ENCODE measurements around the gene TMPRSS4. TPM values are rescaled to one million over a fixed set of nuclear protein-coding genes. Genes with fewer than 3 reads are reported as not detected.

TMPRSS4 gene
- total RNA-seq, 1 donor from 2014 or later = not detected

- Mint-ChIP-seq H3K27ac (no peak overlapping the region), H3K9me3 (no peaks in the 10 kb centered on the region), H3K4me3 (no peak overlapping the region), H3K4me1 (peaks cover 10% of the 10 kb centered on the region), H3K36me3 (ENCODE audit: low read depth) (no peaks in the 10 kb centered on the region), H3K27me3 (peaks cover 3% of the 10 kb centered on the region)
- DNase-seq = no peak
- intact Hi-C loops (cut with micrococcal nuclease) = no loop called here
Observed at GRCh38 chr11:118111744-118112035, 34.8 kb downstream of the TMPRSS4 start.

GRCh38 chr11:118112711-118113430 lies 36.0 kb downstream of the TMPRSS4 start:
- DNase-seq = no peak
- Mint-ChIP-seq H3K4me1 (peaks cover 12% of the 10 kb centered on the region), H3K27me3 (peaks cover 4% of the 10 kb centered on the region), H3K4me3 (no peak overlapping the region), H3K9me3 (no peaks in the 10 kb centered on the region), H3K27ac (no peak overlapping the region), H3K36me3 (ENCODE audit: low read depth) (no peaks in the 10 kb centered on the region)
- intact Hi-C loops (cut with micrococcal nuclease) = no loop called here

- Mint-ChIP-seq H3K36me3 (ENCODE audit: low read depth) (no peaks in the 10 kb centered on the region), H3K4me1 (peaks cover 12% of the 10 kb centered on the region), H3K4me3 (no peak overlapping the region), H3K9me3 (no peaks in the 10 kb centered on the region), H3K27ac (no peak overlapping the region), H3K27me3 (peaks cover 13% of the 10 kb centered on the region)
- intact Hi-C loops (cut with micrococcal nuclease) = no loop called here
- DNase-seq = no peak
Observed at GRCh38 chr11:118114266-118114665, 37.4 kb downstream of the TMPRSS4 start.

GRCh38 chr11:118115048-118115447 lies 38.2 kb downstream of the TMPRSS4 start:
- H3K4me1 Mint-ChIP-seq = peaks cover 12% of the 10 kb centered on the region
- H3K4me3 Mint-ChIP-seq = no peak overlapping the region
- peaks cover 14% of the 10 kb centered on the region for H3K27me3 Mint-ChIP-seq
- no peak overlapping the region for H3K27ac Mint-ChIP-seq
- intact Hi-C loops (cut with micrococcal nuclease) = no loop called here
- H3K36me3 Mint-ChIP-seq (ENCODE audit: low read depth) = no peaks in the 10 kb centered on the region
- no peaks in the 10 kb centered on the region for H3K9me3 Mint-ChIP-seq
- DNase-seq = no peak

GRCh38 chr11:118117790-118118601 lies 41.1 kb downstream of the TMPRSS4 start:
- H3K27me3 Mint-ChIP-seq = peaks cover 26% of the 10 kb centered on the region
- H3K4me1 Mint-ChIP-seq = peaks cover 10% of the 10 kb centered on the region
- intact Hi-C loops (cut with micrococcal nuclease) = no loop called here
- no peaks in the 10 kb centered on the region for H3K36me3 Mint-ChIP-seq (ENCODE audit: low read depth)
- no peak overlapping the region for H3K4me3 Mint-ChIP-seq
- no peak for DNase-seq
- peak overlapping the region; percentile 14 for H3K27ac Mint-ChIP-seq
- peaks cover 6% of the 10 kb centered on the region for H3K9me3 Mint-ChIP-seq

GRCh38 chr11:118120793-118121192 lies 43.9 kb downstream of the TMPRSS4 start:
- Mint-ChIP-seq H3K27me3 (peaks cover 27% of the 10 kb centered on the region), H3K4me1 (peaks cover 1% of the 10 kb centered on the region), H3K9me3 (peaks cover 6% of the 10 kb centered on the region), H3K27ac (no peak overlapping the region), H3K4me3 (no peak overlapping the region), H3K36me3 (ENCODE audit: low read depth) (no peaks in the 10 kb centered on the region)
- intact Hi-C loops (cut with micrococcal nuclease) = no loop called here
- no peak for DNase-seq

- intact Hi-C loops (cut with micrococcal nuclease) = no loop called here
- no peaks in the 10 kb centered on the region for H3K36me3 Mint-ChIP-seq (ENCODE audit: low read depth)
- no peak overlapping the region for H3K27ac Mint-ChIP-seq
- peaks cover 18% of the 10 kb centered on the region for H3K27me3 Mint-ChIP-seq
- peaks cover 6% of the 10 kb centered on the region for H3K9me3 Mint-ChIP-seq
- no peak for DNase-seq
- no peak overlapping the region for H3K4me3 Mint-ChIP-seq
- peaks cover 2% of the 10 kb centered on the region for H3K4me1 Mint-ChIP-seq
Observed at GRCh38 chr11:118124929-118125535, 48.2 kb downstream of the TMPRSS4 start.

GRCh38 chr11:118126082-118126838 lies 49.4 kb downstream of the TMPRSS4 start:
- DNase-seq = no peak
- Mint-ChIP-seq H3K9me3 (no peaks in the 10 kb centered on the region), H3K27ac (no peak overlapping the region), H3K4me1 (peaks cover 2% of the 10 kb centered on the region), H3K27me3 (peaks cover 15% of the 10 kb centered on the region), H3K36me3 (ENCODE audit: low read depth) (no peaks in the 10 kb centered on the region), H3K4me3 (no peak overlapping the region)
- intact Hi-C loops (cut with micrococcal nuclease) = no loop called here

GRCh38 chr11:118128310-118128709 lies 51.4 kb downstream of the TMPRSS4 start:
- no peak overlapping the region for H3K27ac Mint-ChIP-seq
- DNase-seq = no peak
- H3K27me3 Mint-ChIP-seq = peaks cover 9% of the 10 kb centered on the region
- intact Hi-C loops (cut with micrococcal nuclease) = no loop called here
- H3K4me3 Mint-ChIP-seq = no peak overlapping the region
- peaks cover 2% of the 10 kb centered on the region for H3K4me1 Mint-ChIP-seq
- H3K9me3 Mint-ChIP-seq = no peaks in the 10 kb centered on the region
- no peaks in the 10 kb centered on the region for H3K36me3 Mint-ChIP-seq (ENCODE audit: low read depth)

- Mint-ChIP-seq H3K27ac (no peak overlapping the region), H3K4me1 (peaks cover 2% of the 10 kb centered on the region), H3K36me3 (ENCODE audit: low read depth) (no peaks in the 10 kb centered on the region), H3K9me3 (no peaks in the 10 kb centered on the region), H3K27me3 (peaks cover 9% of the 10 kb centered on the region), H3K4me3 (no peak overlapping the region)
- intact Hi-C loops (cut with micrococcal nuclease) = no loop called here
- DNase-seq = no peak
Observed at GRCh38 chr11:118128721-118129470, 52.0 kb downstream of the TMPRSS4 start.

- no peak overlapping the region for H3K27ac Mint-ChIP-seq
- intact Hi-C loops (cut with micrococcal nuclease) = no loop called here
- no peaks in the 10 kb centered on the region for H3K36me3 Mint-ChIP-seq (ENCODE audit: low read depth)
- H3K27me3 Mint-ChIP-seq = peaks cover 10% of the 10 kb centered on the region
- H3K9me3 Mint-ChIP-seq = no peaks in the 10 kb centered on the region
- peaks cover 2% of the 10 kb centered on the region for H3K4me1 Mint-ChIP-seq
- H3K4me3 Mint-ChIP-seq = no peak overlapping the region
- no peak for DNase-seq
Observed at GRCh38 chr11:118129471-118130172, 52.7 kb downstream of the TMPRSS4 start.

GRCh38 chr11:118132385-118133151 lies 55.7 kb downstream of the TMPRSS4 start:
- DNase-seq = no peak
- peaks cover 15% of the 10 kb centered on the region for H3K27me3 Mint-ChIP-seq
- no peaks in the 10 kb centered on the region for H3K9me3 Mint-ChIP-seq
- no peak overlapping the region for H3K27ac Mint-ChIP-seq
- H3K36me3 Mint-ChIP-seq (ENCODE audit: low read depth) = no peaks in the 10 kb centered on the region
- intact Hi-C loops (cut with micrococcal nuclease) = no loop called here
- H3K4me3 Mint-ChIP-seq = no peak overlapping the region
- H3K4me1 Mint-ChIP-seq = no peaks in the 10 kb centered on the region

Measured in activated CD4-positive, alpha-beta T cell treated with anti-CD3 and anti-CD28 coated beads, Interleukin-2, amount 10 ng/mL, durations not matched to agents 24 days and 14 days (primary cell).